Adrenal gland (tissue), 12 donors: ENCODE results near the gene NEU4. TPM values are rescaled to one million over a fixed set of nuclear protein-coding genes. Genes with fewer than 3 reads are reported as not detected.

ENCODE experiments used
- DNase-seq, 7 donors: peaks; one replicate each; pipeline ENCODE4 v3.0.0-alpha.2; 2019 to 2020
- H3K27ac ChIP-seq, 5 donors: fragments of 200-600 bp; sonication (generic) in 4 of 5; 1 replicate in 3 of 5; 2 replicates in 2 of 5; pipeline versions ENCODE4 v1.5.1 to v1.8.0; 2016 to 2020; ENCODE audit warnings: mild to moderate bottlenecking in 1 of 5
- H3K27me3 ChIP-seq: fragments of 200-600 bp; 2 replicates; pipeline ENCODE4 v1.8.0; 2021
- H3K36me3 ChIP-seq, 2 donors: fragments of 200-600 bp; replicated peaks in 1 of 2; 1 replicate in 1 of 2; 2 replicates in 1 of 2; pipeline versions ENCODE4 v1.5.1 to v1.8.0; 2018 to 2022
- H3K4me1 ChIP-seq, 2 donors: fragments of 200-600 bp; replicated peaks in 1 of 2; 1 replicate in 1 of 2; 2 replicates in 1 of 2; pipeline versions ENCODE4 v1.5.1 to v1.8.0; 2018 to 2021
- H3K4me3 ChIP-seq, 4 donors: fragments of 200-600 bp; sonication (generic) in 3 of 4; one replicate each; pipeline ENCODE4 v1.5.1; 2016 to 2018
- H3K9me3 ChIP-seq, 3 donors: fragments of 200-600 bp; sonication (generic) in 1 of 3; replicated peaks in 1 of 3; 1 replicate in 2 of 3; 2 replicates in 1 of 3; pipeline versions ENCODE4 v1.5.1 to v1.8.0; 2016 to 2021
- CTCF ChIP-seq, 6 experiments: fragments of 450-650 bp in 4 of 6; fragments of 200-600 bp in 2 of 6; sonication (generic) in 1 of 6; IDR thresholded peaks; 1 replicate in 5 of 6; 2 replicates in 1 of 6; pipeline versions ENCODE4 v1.5.1 to v1.8.0; 2016 to 2021; ENCODE audit warnings: antibody characterized with exemption in 6 of 6, mild to moderate bottlenecking in 2 of 6, moderate library complexity in 1 of 6
- POLR2A ChIP-seq, 2 donors: fragments of 450-650 bp; IDR thresholded peaks; one replicate each; pipeline ENCODE4 v1.6.1; 2017; ENCODE audit warnings: antibody characterized with exemption in 2 of 2, mild to moderate bottlenecking in 2 of 2, moderate library complexity in 1 of 2
- WGBS, 4 donors: extraction: QIAGEN DNeasy Blood & Tissue Kit in 2 of 4; methylation state at CpG; one replicate each; pipeline versions ENCODE4 v1.1.5 to v1.1.7; 2013 to 2017; 5-methylcytosine and 5-hydroxymethylcytosine counted together
- intact Hi-C, 2 donors: fragments of 100-400 bp; cut with DNase I; formaldehyde crosslinking; loops; one replicate each; pipeline versions ENCODE4 v1.14.1 to v1.15.0; 2022 to 2023
- polyA plus RNA-seq, 3 donors: library from polyadenylated mRNA; stranded (reverse); fragments of 200-250 nt in 2 of 3; fragments of 350-450 nt in 1 of 3; fragmentation: Illumina TruSeq in 1 of 3; extraction: RNeasy Lipid Tissue Mini Kit (QIAGEN cat#74804) in 1 of 3; gene quantifications; one replicate each; pipeline ENCODE4 v1.2.3, GENCODE V29; 2013 to 2014
- total RNA-seq, 9 donors: library from RNA; depleted of rRNA in 4 of 9; stranded (reverse); fragments of >200 nt in 4 of 9; fragments of 120-200 nt in 1 of 9; fragmentation: NEBNext Ultra II Directional in 1 of 9; extraction: Animal tissue kit (Norgen Biotek cat#: 25700) in 1 of 9; gene quantifications; one replicate each; pipeline versions ENCODE4 v1.1.0 to v1.2.4, GENCODE V29; 2013 to 2023
- donor health status: healthy with polysubstance abuse.
- donor health status: Bipolar disorder and iron deficiency.
- donor health status: DM: yes; HTN: yes; CAD: no.
- donor health status: DM: no; HTN: no; CAD: no.
- donor health status: DM: no; HTN: no; CAD: no.
- donor health status: DM: yes; HTN: yes; CAD: no.

The NEU4 gene
- total and polyA plus RNA-seq, 12 donors: 0.17 to 2.3 (median 0.37) TPM; not detected in 3

- Histone ChIP-seq H3K4me1 (no peaks in the 10 kb centered on the region), H3K9me3 (no peaks in the 10 kb centered on the region), H3K4me3 (no peak overlapping the region), H3K27me3 (peaks cover 19% of the 10 kb centered on the region), H3K36me3 (no peaks in the 10 kb centered on the region), H3K27ac (no peak overlapping the region)
- TF ChIP-seq POLR2A (IDR thresholded peaks at IDR 0.05) (no peak), CTCF (IDR thresholded peaks at IDR 0.05) (no peak)
- intact Hi-C loops: no loop called here
- DNase-seq: no peak
- 15 to 100% (median 17%) methylated on average over 1 to 31 of the region's 31 CpGs for WGBS, 4 donors
These were observed 57.2 kb downstream of the NEU4 start for GRCh38 chr2:241865957-241866789.

Other genes starting within 250 kb of the NEU4 start
- gene THAP4, start 172.0 kb upstream of the NEU4 start, total RNA-seq: 10 to 100 TPM; 27.6 to 48.7 (median 37.4) TPM
- 10 to 100 TPM; 23.9 to 62.9 (median 54.9) TPM for gene THAP4, start 172.0 kb upstream of the NEU4 start, polyA plus RNA-seq
- gene ATG4B, start 171.5 kb upstream of the NEU4 start, total RNA-seq: 100 to 1,000 TPM in 1 of 9 donors, 10 to 100 TPM in 8; 37.3 to 100 (median 57.9) TPM
- 100 to 1,000 TPM in 1 of 3 donors, 10 to 100 TPM in 2; 44.6 to 167 (median 77.5) TPM for gene ATG4B, start 171.5 kb upstream of the NEU4 start, polyA plus RNA-seq
- 10 to 100 TPM; 12.3 to 40.4 (median 23.4) TPM for gene DTYMK, start 122.4 kb upstream of the NEU4 start, total RNA-seq
- gene DTYMK, start 122.4 kb upstream of the NEU4 start, polyA plus RNA-seq: 10 to 100 TPM; 10.4 to 15.4 (median 11.1) TPM
- 10 to 100 TPM; 13.3 to 37.7 (median 28.6) TPM for gene ING5, start 107.2 kb upstream of the NEU4 start, total RNA-seq
- gene ING5, start 107.2 kb upstream of the NEU4 start, polyA plus RNA-seq: 10 to 100 TPM; 20.8 to 83.1 (median 55.3) TPM
- 10 to 100 TPM; 11.8 to 67.5 (median 36.2) TPM for gene D2HGDH, start 74.6 kb upstream of the NEU4 start, total RNA-seq
- 100 to 1,000 TPM in 1 of 3 donors, 10 to 100 TPM in 1, 1 to 10 TPM in 1; 4.3 to 131 (median 87.1) TPM for gene D2HGDH, start 74.6 kb upstream of the NEU4 start, polyA plus RNA-seq
- gene GAL3ST2, start 32.4 kb upstream of the NEU4 start, total RNA-seq: 1 to 10 TPM in 2 of 9 donors, under 1 TPM in 5, not detected in 2; 0.25 to 1.8 (median 0.83) TPM
- under 1 TPM in 1 of 3 donors, not detected in 2; 0.16 TPM for gene GAL3ST2, start 32.4 kb upstream of the NEU4 start, polyA plus RNA-seq
- under 1 TPM in 6 of 9 donors, not detected in 3; 0.23 to 0.84 (median 0.32) TPM for gene PDCD1, start 49.7 kb downstream of the NEU4 start, total RNA-seq
- gene PDCD1, start 49.7 kb downstream of the NEU4 start, polyA plus RNA-seq: 1 to 10 TPM in 1 of 3 donors, under 1 TPM in 1, not detected in 1; 0.81 to 2.0 TPM
- under 1 TPM in 1 of 9 donors, not detected in 8; 0.11 TPM for gene RTP5, start 60.5 kb downstream of the NEU4 start, total RNA-seq
- under 1 TPM in 2 of 3 donors, not detected in 1; 0.07 to 0.56 TPM for gene RTP5, start 60.5 kb downstream of the NEU4 start, polyA plus RNA-seq